IPS DF 4.7 (cell line): ENCODE results near the gene RFFL.
A peak's percentile ranks its signal among the peaks of the same experiment; 100 is the strongest.
"Not testable (repeated sequence)": the region's sequence is repeated elsewhere in the genome, so short reads cannot be mapped to it uniquely, and the experiment has no call there.

Source experiments
- DNase-seq: peaks from one replicate; pipeline ENCODE4 v3.0.0-alpha.2; 2013; ENCODE audit warnings: low spot score; ENCODE audit errors: extremely low read depth

The RFFL gene

GRCh38 chr17:35006961-35007360, 56.5 kb downstream of the RFFL start:
- no peak for DNase-seq

DNA sequence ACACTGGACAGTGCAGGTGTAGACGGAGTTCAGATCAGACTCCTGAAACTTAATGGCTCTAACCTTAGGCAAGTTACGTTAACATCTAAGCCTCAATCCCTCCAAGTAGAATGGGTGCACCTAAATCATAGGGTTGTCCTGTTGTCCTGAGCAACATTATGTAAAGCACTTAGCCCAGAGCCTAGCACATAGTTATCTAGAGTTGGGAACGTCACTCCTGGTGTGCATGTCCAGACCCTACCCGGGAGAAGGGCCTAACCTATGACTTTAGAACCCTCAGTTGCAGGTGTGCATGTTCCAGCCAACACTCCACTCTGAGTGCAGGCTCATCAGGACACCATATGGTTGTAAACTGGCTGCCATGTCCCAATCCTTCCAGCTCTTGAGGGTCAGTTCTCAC, 57.2 kb downstream of the RFFL start:
- no peak for DNase-seq

GRCh38 chr17:35003778-35004177, 59.7 kb downstream of the RFFL start:
- no peak for DNase-seq

DNA sequence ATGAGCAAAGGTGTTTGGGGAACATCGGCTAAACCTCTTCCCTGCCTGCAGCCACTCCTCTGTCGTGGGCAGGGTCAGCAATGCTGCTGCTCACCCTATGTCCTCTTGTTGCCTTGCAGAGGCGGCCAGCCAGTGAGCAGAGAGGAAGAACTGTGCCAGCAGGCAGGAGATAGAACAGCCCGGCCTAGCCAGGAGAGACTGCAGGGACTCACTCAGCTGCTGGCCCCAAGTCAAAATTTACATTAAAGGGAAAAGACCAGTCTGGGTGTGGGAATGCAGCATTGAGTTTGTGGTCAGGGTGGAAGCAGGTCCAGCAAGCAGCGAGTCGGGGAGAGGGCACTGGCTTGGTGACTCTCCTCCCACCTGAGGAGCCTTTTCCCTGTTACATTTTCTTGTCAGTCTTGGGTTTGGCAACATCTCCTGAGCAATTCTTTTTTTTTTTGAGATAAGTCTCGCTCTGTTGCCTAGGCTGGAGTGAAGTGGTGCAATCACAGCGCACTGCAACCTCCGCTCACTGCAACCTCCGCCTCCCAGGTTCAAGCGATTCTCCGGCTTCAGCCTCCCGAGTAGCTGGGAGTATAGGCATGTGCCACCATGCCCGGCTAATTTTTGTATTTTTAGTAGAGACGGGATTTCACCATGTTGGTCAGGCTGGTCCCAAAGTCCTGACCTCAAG, 60.5 kb downstream of the RFFL start:
- DNase-seq, result no peak

DNA sequence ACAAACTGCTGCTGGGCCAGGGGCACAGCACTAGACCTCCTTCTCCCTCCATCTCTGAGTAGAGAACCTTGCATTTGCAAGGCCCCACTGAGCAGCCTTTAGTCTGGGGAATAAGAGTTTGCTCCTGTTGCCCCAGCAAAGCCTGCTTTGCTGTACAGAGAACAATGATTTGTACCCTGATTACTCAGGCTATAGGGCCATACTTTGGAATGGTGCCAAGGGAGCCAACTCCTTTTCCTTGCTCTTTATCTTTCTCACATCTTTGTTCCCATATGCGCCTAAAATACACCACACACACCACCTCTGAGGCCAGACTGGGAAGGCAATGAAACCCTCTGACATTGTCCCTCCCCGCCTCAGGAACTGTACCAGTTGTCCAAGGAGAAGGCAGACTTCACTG, 62.0 kb downstream of the RFFL start:
- no peak for DNase-seq

- DNase-seq, result not testable (repeated sequence)
Observed at GRCh38 chr17:35000965-35001364, 62.5 kb downstream of the RFFL start.

GRCh38 chr17:34999456-34999855, 64.1 kb downstream of the RFFL start:
- no peak for DNase-seq

GRCh38 chr17:34998205-34998604, 65.3 kb downstream of the RFFL start:
- peak; percentile 28 for DNase-seq

DNA sequence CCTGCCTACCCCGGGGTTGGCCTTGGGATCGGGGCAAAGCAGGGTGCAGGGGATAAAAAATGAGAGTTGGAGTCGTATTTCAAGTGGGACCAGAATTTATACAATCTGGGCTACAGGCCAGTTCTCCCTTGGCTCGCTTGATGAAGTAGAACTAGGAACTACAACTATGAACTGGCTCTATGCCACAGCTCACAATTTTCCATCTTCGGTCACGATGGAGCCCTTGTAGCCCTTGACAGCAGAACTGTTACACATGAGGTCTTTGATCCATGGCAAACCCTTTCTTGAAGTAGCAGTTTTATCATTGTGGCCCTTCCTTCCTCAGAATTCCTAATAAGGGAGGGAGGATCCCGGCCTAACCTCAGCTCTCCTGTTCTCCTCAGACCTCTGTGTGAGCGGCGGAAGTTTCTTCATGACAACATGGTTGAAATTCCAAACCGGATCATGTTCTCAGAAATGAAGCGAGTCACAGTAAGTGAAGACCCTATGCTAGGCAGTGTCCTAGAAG, 66.1 kb downstream of the RFFL start:
- no peak for DNase-seq

- DNase-seq, result no peak
Observed at GRCh38 chr17:34996422-34997285, 66.9 kb downstream of the RFFL start.

DNA sequence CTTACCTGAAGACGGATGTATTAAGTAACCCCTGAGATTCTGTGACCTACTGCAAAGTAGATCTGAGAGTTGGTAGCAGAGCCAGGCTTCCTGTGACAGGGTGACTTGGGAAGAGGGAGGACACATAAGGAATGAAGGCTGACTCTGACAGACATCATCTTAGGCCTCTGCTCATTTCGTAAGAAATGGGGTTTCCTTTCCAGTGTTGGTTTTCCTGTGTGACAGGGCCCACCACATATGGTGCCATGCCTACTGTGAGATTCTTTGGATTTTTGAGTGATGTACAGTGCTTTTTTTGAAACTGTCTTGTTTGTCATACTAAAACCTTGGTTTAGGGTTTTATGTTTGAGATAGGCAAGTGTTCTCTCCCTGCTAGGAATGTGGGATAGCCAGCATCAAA, 70.5 kb downstream of the RFFL start:
- no peak for DNase-seq

DNA sequence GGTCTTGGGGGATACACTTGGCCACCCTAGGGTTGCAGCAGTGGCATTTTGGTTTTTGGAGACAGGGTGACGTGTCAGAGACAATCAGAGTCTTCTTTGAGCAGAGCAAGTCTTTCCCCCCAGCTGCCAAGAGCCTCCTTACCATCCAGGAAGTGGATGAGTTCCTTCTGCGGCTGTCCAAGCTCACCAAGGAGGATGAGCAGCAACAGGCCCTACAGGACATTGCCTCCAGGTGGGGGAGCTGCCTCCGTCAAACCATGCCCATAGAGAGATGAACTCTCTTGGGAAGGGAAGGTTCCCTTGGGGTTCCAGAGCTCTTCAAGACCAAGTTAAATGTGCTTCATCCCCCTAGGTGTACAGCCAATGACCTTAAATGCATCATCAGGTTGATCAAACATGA, 71.9 kb downstream of the RFFL start:
- DNase-seq, result no peak

- no peak for DNase-seq
Observed at GRCh38 chr17:34990921-34991365, 72.6 kb downstream of the RFFL start.

GRCh38 chr17:34989473-34989872, 74.0 kb downstream of the RFFL start:
- no peak for DNase-seq

GRCh38 chr17:34988644-34989043, 74.9 kb downstream of the RFFL start:
- no peak for DNase-seq

- DNase-seq, result no peak
Observed at GRCh38 chr17:34987232-34987631, 76.3 kb downstream of the RFFL start.

- no peak for DNase-seq
Observed at GRCh38 chr17:34981538-34982241, 81.8 kb downstream of the RFFL start.

GRCh38 chr17:34980681-34981537, 82.6 kb downstream of the RFFL start:
- DNase-seq, result no peak

DNA sequence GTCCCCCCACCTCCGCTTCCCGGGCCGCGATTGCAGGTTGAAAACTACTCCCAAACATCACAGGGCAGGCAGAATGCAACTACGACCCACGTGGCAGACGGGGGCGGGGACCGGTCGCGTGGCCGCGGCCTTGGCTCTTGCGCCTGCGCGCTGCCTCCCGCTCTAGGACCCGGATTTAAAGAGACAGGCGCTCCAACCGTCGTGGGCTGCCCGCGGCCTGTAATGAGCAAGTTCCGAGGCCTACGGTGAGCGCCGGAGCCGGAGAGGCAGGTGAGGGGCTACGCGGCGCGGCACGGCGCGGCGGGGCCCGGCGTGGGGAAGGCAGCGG, 83.2 kb downstream of the RFFL start, which contains the start of gene LIG3:
LIG3 (plus strand) TSS at position 160 of the 328 bp plus-strand sequence. CDS start 2,494 bp downstream, outside the sequence.
- DNase-seq, result peak; percentile 82

DNA sequence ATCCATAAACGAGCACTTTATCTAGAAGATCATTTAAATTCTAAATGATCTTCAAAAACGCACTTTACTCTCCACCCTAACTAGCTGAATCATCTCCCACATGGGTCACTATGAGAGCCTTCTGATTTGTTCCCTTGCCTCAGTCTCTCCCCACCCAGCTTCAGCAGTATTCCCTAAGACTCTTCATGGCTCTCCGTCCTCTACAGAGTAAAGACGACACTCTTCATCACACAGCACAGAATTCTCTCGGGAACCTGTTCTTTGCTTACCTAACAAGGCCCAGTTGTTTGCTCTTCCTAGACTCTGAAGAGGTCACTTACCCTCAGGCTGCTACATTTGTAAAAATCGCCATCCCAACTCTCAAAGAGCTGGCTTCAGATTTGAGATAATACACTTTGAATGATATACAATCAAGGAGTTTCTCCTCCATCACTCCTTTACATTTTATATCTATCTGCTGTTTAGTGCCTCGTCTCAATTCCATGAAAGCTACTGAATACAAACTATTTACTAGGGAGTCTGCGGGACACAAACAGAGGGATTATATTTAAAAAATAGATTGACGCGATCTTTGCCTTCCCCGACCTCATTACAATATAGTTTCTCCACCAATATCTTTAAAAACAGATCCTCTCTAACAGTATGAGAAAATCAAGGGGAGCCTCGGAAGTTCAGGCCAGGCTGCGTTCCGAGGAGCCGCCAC, 83.7 kb downstream of the RFFL start:
- DNase-seq, result no peak
